HEK293 (cell line): ENCODE measurements around the gene CHCHD5.

Experiments
- CTCF ChIA-PET: fragments of 350-600 bp; formaldehyde crosslinking; extraction: SDS; loops from one replicate; lab custom pipeline; 2021; ENCODE audit warnings: antibody characterized with exemption; lab: Yijun Ruan, JAX
- POLR2A ChIA-PET: fragments of 300-600 bp; formaldehyde crosslinking; extraction: SDS; loops from one replicate; lab custom pipeline; 2020; ENCODE audit warnings: antibody characterized with exemption, inconsistent platforms; lab: Yijun Ruan, JAX
- H3K27ac ChIP-seq: fragments of 200-500 bp; sonication (Bioruptor generic); 2 replicates; pipeline ENCODE4 v1.5.1; 2014; ENCODE audit warnings: low read depth, low read length, control low read depth, inconsistent platforms; ENCODE audit errors: extremely low read depth
- H3K36me3 ChIP-seq, 2 experiments: fragments of 200-500 bp in 1 of 2; sonication (Bioruptor generic) in 1 of 2; 1 replicate in 1 of 2; 2 replicates in 1 of 2; pipeline ENCODE4 v1.5.1; 2014 to 2017; ENCODE audit warnings: inconsistent platforms in 2 of 2, low read length in 2 of 2; ENCODE audit not compliant: control insufficient read depth in 2 of 2, insufficient read depth in 1 of 2
- H3K4me1 ChIP-seq: fragments of 200-500 bp; sonication (Bioruptor generic); 2 replicates; pipeline ENCODE4 v1.5.1; 2014; ENCODE audit warnings: mild to moderate bottlenecking, low read length, inconsistent platforms; ENCODE audit not compliant: control insufficient read depth, insufficient read depth
- H3K4me3 ChIP-seq: 2 replicates; pipeline ENCODE4 v1.5.1; 2011; ENCODE audit warnings: low read depth, mild to moderate bottlenecking, control low read depth, low read length, moderate library complexity
- H3K9me3 ChIP-seq: fragments of 200-500 bp; sonication (Bioruptor generic); 2 replicates; pipeline ENCODE4 v1.5.1; 2014; ENCODE audit warnings: low read depth, low read length, inconsistent platforms; ENCODE audit not compliant: control insufficient read depth, insufficient read depth
- FEZF1 ChIP-seq: fragments of 450-650 bp; formaldehyde crosslinking; IDR thresholded peaks from 2 replicates; pipeline ENCODE4 v1.5.1; 2016; ENCODE audit warnings: missing biosample characterization, missing genetic modification characterization
- GLI4 ChIP-seq: fragments of 450-650 bp; formaldehyde crosslinking; IDR thresholded peaks from 2 replicates; pipeline ENCODE4 v1.5.1; 2016; ENCODE audit warnings: missing biosample characterization, missing genetic modification characterization
- HOXA7 ChIP-seq: sonication (generic); formaldehyde crosslinking; IDR thresholded peaks from 2 replicates; pipeline ENCODE4 v1.8.1; 2022; ENCODE audit warnings: missing genetic modification reagents, borderline replicate concordance
- KLF16 ChIP-seq: fragments of 450-650 bp; formaldehyde crosslinking; IDR thresholded peaks from 2 replicates; pipeline ENCODE4 v1.5.1; 2017; ENCODE audit warnings: missing biosample characterization, missing genetic modification characterization
- WT1 ChIP-seq: fragments of 450-650 bp; formaldehyde crosslinking; IDR thresholded peaks from 2 replicates; pipeline ENCODE4 v1.5.1; 2016; ENCODE audit warnings: missing biosample characterization, missing genetic modification characterization
- ZBTB20 ChIP-seq: fragments of 450-650 bp; formaldehyde crosslinking; IDR thresholded peaks from 2 replicates; pipeline ENCODE4 v1.5.1; 2016; ENCODE audit warnings: missing biosample characterization, missing genetic modification characterization
- ZBTB8A ChIP-seq: fragments of 450-650 bp; formaldehyde crosslinking; IDR thresholded peaks from 2 replicates; pipeline ENCODE4 v1.5.1; 2016; ENCODE audit warnings: missing biosample characterization, missing genetic modification characterization
- ZEB2 ChIP-seq: fragments of 450-650 bp; formaldehyde crosslinking; IDR thresholded peaks from 2 replicates; pipeline ENCODE4 v1.5.1; 2016; ENCODE audit warnings: missing biosample characterization, missing genetic modification characterization
- ZNF157 ChIP-seq: fragments of 450-650 bp; formaldehyde crosslinking; IDR thresholded peaks from 2 replicates; pipeline ENCODE4 v1.5.1; 2016; ENCODE audit warnings: missing biosample characterization, missing genetic modification characterization
- ZNF214 ChIP-seq: fragments of 450-650 bp; formaldehyde crosslinking; IDR thresholded peaks from 2 replicates; pipeline ENCODE4 v1.5.1; 2017; ENCODE audit warnings: missing biosample characterization, mild to moderate bottlenecking, missing genetic modification characterization, borderline replicate concordance
- ZNF350 ChIP-seq: fragments of 450-650 bp; formaldehyde crosslinking; IDR thresholded peaks from 2 replicates; pipeline ENCODE4 v1.5.0; 2017; ENCODE audit warnings: missing biosample characterization, mild to moderate bottlenecking, missing genetic modification characterization
- ZNF394 ChIP-seq: fragments of 450-650 bp; formaldehyde crosslinking; IDR thresholded peaks from 2 replicates; pipeline ENCODE4 v1.5.1; 2016; ENCODE audit warnings: missing biosample characterization, missing genetic modification characterization, mild to moderate bottlenecking, moderate library complexity, borderline replicate concordance
- ZNF423 ChIP-seq: fragments of 450-650 bp; formaldehyde crosslinking; IDR thresholded peaks from 2 replicates; pipeline ENCODE4 v1.5.1; 2016; ENCODE audit warnings: missing biosample characterization, missing genetic modification characterization
- ZNF549 ChIP-seq: fragments of 450-650 bp; IDR thresholded peaks from 2 replicates; pipeline ENCODE4 v1.5.1; 2018; ENCODE audit warnings: missing biosample characterization, missing genetic modification characterization, mild to moderate bottlenecking, inconsistent platforms, moderate library complexity
- ZNF571 ChIP-seq: fragments of 450-650 bp; formaldehyde crosslinking; IDR thresholded peaks from 2 replicates; pipeline ENCODE4 v1.5.0; 2017; ENCODE audit warnings: missing biosample characterization, missing genetic modification characterization
- ZNF621 ChIP-seq: fragments of 450-650 bp; formaldehyde crosslinking; IDR thresholded peaks from 2 replicates; pipeline ENCODE4 v1.5.1; 2017; ENCODE audit warnings: missing biosample characterization, missing genetic modification characterization
- ZNF623 ChIP-seq: fragments of 450-650 bp; formaldehyde crosslinking; IDR thresholded peaks from 2 replicates; pipeline ENCODE4 v1.5.1; 2016; ENCODE audit warnings: missing biosample characterization, missing genetic modification characterization
- ZNF776 ChIP-seq: fragments of 450-650 bp; formaldehyde crosslinking; IDR thresholded peaks from 2 replicates; pipeline ENCODE4 v1.5.0; 2017; ENCODE audit warnings: missing biosample characterization, missing genetic modification characterization, borderline replicate concordance
- ZNF837 ChIP-seq: fragments of 450-650 bp; formaldehyde crosslinking; IDR thresholded peaks from 2 replicates; pipeline ENCODE4 v1.5.1; 2016; ENCODE audit warnings: missing biosample characterization, missing genetic modification characterization
- TF ChIP-seq, protein P1 (sequence below): fragments of 450-650 bp; IDR thresholded peaks from 2 replicates; pipeline ENCODE4 v1.5.1; 2018; ENCODE audit warnings: missing biosample characterization, missing genetic modification characterization
- TF ChIP-seq, protein P2 (sequence below): fragments of 450-650 bp; formaldehyde crosslinking; IDR thresholded peaks from 2 replicates; pipeline ENCODE4 v1.5.1; 2016; ENCODE audit warnings: missing biosample characterization, missing genetic modification characterization, borderline replicate concordance
- TF ChIP-seq, protein P3 (sequence below): fragments of 450-650 bp; formaldehyde crosslinking; IDR thresholded peaks from 2 replicates; pipeline ENCODE4 v1.5.1; 2017; ENCODE audit warnings: missing biosample characterization, missing genetic modification characterization
- TF ChIP-seq, protein P4 (sequence below): fragments of 450-650 bp; formaldehyde crosslinking; IDR thresholded peaks from 2 replicates; pipeline ENCODE4 v1.5.1; 2016; ENCODE audit warnings: missing biosample characterization, missing genetic modification characterization
- TF ChIP-seq, protein P5 (sequence below): fragments of 450-650 bp; formaldehyde crosslinking; IDR thresholded peaks from 2 replicates; pipeline ENCODE4 v1.5.1; 2016; ENCODE audit warnings: missing biosample characterization, missing genetic modification characterization

Gene CHCHD5

DNA sequence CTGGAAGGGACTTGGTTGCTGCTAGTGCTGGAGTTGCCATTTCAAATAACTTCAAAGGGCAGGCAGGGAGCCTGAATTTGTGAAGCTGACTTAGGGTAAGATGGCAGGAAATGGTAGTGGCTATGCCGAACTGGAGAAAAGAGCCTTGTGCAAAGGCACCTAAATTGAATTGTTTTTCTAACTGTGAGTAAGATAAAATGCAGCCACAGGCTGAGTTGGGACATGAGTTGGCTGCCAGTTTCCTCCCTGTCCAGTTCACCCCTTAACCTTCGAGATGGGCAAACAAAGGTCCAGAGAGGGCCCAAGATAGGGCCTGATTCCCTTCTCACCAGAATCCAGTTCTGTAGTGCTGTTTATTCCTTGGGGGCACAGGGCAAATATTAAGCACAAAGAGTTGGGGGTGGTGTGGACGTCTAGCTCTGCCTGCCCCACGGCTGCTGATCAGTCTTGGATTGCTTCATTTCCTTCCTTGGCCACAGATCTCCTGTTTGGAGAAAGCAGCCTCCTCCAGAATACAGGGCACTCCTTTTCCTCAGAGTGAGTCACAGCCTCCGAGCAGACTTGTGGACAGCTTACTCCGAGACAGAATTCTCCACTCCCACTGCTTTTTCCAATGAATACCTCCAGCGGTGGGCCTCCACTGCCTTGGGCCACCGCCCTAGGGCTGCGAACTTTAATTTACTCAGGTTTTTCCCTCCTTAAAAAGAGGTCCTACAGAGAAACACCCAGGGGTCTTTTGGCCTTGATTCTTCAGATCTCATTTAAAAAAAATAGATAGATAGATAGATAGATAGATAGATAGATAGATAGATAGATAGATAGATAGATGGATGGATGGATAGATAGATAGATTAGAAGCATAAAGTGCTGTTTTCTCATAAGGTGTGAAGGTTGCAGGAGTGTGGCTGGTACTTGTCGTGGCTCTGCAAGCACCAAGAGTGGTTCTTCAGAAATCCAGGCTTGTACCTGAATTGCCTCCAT is 42.9 kb downstream of the CHCHD5 start (continued):
- TF ChIP-seq, protein P1, sequence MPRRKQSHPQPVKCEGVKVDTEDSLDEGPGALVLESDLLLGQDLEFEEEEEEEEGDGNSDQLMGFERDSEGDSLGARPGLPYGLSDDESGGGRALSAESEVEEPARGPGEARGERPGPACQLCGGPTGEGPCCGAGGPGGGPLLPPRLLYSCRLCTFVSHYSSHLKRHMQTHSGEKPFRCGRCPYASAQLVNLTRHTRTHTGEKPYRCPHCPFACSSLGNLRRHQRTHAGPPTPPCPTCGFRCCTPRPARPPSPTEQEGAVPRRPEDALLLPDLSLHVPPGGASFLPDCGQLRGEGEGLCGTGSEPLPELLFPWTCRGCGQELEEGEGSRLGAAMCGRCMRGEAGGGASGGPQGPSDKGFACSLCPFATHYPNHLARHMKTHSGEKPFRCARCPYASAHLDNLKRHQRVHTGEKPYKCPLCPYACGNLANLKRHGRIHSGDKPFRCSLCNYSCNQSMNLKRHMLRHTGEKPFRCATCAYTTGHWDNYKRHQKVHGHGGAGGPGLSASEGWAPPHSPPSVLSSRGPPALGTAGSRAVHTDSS (tag by site-specific recombination) = no peak
- TF ChIP-seq ZBTB8A (tag by site-specific recombination) (no peak), ZEB2 (no peak), ZNF549 (tag by site-specific recombination) (no peak)
- TF ChIP-seq, protein P2, sequence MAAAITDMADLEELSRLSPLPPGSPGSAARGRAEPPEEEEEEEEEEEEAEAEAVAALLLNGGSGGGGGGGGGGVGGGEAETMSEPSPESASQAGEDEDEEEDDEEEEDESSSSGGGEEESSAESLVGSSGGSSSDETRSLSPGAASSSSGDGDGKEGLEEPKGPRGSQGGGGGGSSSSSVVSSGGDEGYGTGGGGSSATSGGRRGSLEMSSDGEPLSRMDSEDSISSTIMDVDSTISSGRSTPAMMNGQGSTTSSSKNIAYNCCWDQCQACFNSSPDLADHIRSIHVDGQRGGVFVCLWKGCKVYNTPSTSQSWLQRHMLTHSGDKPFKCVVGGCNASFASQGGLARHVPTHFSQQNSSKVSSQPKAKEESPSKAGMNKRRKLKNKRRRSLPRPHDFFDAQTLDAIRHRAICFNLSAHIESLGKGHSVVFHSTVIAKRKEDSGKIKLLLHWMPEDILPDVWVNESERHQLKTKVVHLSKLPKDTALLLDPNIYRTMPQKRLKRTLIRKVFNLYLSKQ (tag by site-specific recombination) = no peak

DNA sequence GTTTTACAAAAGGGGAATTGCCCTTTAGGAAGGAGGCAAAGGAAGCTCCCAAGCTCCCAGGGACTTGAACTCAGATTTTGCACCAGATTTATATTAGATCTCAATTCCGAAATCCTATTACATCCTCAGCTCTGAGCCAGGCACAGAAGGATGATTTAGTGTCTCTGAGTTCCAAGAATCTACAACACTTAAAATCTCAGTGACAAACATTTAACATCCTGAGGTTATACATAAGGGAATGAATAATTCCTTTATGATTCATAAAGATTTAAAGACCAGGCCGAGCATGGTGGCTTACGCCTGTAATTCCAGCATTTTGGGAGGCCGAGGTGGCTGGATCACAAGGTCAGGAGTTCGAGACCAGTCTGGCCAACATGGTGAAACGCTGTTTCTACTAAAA is 44.8 kb downstream of the CHCHD5 start:
- Histone ChIP-seq H3K27ac (no peak overlapping the region), H3K4me3 (no peak overlapping the region), H3K4me1 (peaks cover 9% of the 10 kb centered on the region), H3K9me3 (no peaks in the 10 kb centered on the region), H3K36me3 (no peaks in the 10 kb centered on the region)
- ChIA-PET CTCF (interaction anchor here (1.0 to 13.3 kb wide), 4 partner anchors 16 to 330 kb away, joined by 3 to 204 read pairs (median 16); partner anchors contain the start of gene SLC20A1), POLR2A (no interaction called here)
- TF ChIP-seq, protein P3, sequence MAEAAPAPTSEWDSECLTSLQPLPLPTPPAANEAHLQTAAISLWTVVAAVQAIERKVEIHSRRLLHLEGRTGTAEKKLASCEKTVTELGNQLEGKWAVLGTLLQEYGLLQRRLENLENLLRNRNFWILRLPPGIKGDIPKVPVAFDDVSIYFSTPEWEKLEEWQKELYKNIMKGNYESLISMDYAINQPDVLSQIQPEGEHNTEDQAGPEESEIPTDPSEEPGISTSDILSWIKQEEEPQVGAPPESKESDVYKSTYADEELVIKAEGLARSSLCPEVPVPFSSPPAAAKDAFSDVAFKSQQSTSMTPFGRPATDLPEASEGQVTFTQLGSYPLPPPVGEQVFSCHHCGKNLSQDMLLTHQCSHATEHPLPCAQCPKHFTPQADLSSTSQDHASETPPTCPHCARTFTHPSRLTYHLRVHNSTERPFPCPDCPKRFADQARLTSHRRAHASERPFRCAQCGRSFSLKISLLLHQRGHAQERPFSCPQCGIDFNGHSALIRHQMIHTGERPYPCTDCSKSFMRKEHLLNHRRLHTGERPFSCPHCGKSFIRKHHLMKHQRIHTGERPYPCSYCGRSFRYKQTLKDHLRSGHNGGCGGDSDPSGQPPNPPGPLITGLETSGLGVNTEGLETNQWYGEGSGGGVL = no peak
- TF ChIP-seq KLF16 (no peak), ZNF571 (tag by site-specific recombination) (no peak), ZBTB20 (tag by site-specific recombination) (no peak), WT1 (tag by site-specific recombination) (no peak), ZNF776 (no peak), HOXA7 (CRISPR knock-in tag) (no peak), ZNF350 (no peak), ZNF394 (tag by site-specific recombination) (no peak), ZNF214 (no peak), FEZF1 (tag by site-specific recombination) (no peak)
- TF ChIP-seq, protein P4, sequence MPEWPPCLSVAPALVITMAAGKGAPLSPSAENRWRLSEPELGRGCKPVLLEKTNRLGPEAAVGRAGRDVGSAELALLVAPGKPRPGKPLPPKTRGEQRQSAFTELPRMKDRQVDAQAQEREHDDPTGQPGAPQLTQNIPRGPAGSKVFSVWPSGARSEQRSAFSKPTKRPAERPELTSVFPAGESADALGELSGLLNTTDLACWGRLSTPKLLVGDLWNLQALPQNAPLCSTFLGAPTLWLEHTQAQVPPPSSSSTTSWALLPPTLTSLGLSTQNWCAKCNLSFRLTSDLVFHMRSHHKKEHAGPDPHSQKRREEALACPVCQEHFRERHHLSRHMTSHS (tag by site-specific recombination) = no peak

DNA sequence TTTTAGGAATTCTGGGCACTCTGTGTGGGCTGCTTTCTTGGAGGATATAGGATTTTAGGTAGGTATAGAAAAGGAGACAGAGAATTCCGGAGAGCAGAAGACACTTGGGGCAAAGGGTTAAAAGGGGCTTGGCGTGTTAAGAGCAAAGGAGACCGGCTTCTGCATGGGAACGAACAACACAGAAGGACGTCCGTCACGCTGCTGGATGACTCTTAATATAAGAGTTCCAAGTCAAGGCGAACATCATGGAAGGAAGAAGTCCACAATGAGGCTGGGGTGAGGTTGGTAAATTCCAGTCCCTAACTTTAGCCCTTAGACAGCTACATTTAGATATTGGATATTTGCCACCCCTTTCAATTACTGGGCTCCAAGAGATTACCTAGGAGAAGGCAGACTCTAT is 45.4 kb downstream of the CHCHD5 start:
- no peak overlapping the region for H3K4me3 ChIP-seq
- no peaks in the 10 kb centered on the region for H3K36me3 ChIP-seq
- ChIA-PET POLR2A (interaction anchor here (5.6 kb wide), 1 partner anchor 16 kb away, joined by 36 read pairs; the partner anchor contains the start of gene SLC20A1), CTCF (interaction anchor here (1.0 to 13.3 kb wide), 5 partner anchors 15 to 330 kb away, joined by 3 to 204 read pairs (median 16); partner anchors contain the start of gene SLC20A1)
- H3K27ac ChIP-seq = no peak overlapping the region
- no peaks in the 10 kb centered on the region for H3K9me3 ChIP-seq
- H3K4me1 ChIP-seq = peaks cover 9% of the 10 kb centered on the region
- TF ChIP-seq ZNF157 (tag by site-specific recombination) = no peak
- TF ChIP-seq ZNF837 (tag by site-specific recombination) = no peak
- no peak for TF ChIP-seq ZNF423 (tag by site-specific recombination)
- no peak for TF ChIP-seq GLI4
- TF ChIP-seq ZNF621 (tag by site-specific recombination) = no peak
- TF ChIP-seq, protein P5, sequence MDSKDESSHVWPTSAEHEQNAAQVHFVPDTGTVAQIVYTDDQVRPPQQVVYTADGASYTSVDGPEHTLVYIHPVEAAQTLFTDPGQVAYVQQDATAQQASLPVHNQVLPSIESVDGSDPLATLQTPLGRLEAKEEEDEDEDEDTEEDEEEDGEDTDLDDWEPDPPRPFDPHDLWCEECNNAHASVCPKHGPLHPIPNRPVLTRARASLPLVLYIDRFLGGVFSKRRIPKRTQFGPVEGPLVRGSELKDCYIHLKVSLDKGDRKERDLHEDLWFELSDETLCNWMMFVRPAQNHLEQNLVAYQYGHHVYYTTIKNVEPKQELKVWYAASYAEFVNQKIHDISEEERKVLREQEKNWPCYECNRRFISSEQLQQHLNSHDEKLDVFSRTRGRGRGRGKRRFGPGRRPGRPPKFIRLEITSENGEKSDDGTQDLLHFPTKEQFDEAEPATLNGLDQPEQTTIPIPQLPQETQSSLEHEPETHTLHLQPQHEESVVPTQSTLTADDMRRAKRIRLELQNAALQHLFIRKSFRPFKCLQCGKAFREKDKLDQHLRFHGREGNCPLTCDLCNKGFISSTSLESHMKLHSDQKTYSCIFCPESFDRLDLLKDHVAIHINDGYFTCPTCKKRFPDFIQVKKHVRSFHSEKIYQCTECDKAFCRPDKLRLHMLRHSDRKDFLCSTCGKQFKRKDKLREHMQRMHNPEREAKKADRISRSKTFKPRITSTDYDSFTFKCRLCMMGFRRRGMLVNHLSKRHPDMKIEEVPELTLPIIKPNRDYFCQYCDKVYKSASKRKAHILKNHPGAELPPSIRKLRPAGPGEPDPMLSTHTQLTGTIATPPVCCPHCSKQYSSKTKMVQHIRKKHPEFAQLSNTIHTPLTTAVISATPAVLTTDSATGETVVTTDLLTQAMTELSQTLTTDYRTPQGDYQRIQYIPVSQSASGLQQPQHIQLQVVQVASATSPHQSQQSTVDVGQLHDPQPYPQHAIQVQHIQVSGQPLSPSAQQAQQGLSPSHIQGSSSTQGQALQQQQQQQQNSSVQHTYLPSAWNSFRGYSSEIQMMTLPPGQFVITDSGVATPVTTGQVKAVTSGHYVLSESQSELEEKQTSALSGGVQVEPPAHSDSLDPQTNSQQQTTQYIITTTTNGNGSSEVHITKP (tag by site-specific recombination) = no peak
- TF ChIP-seq ZNF623 (tag by site-specific recombination) = no peak
